GM10266 (cell line): ENCODE measurements around the gene NPAS3.

Experiments used
- DNase-seq: peaks from one replicate; pipeline ENCODE4 v3.0.0; 2012; ENCODE audit errors: extremely low spot score
- TF ChIP-seq, protein P1 (sequence below): IDR thresholded peaks from 2 replicates; pipeline ENCODE4 v1.5.1; 2012; ENCODE audit warnings: mild to moderate bottlenecking, low read depth; ENCODE audit not compliant: control insufficient read depth, insufficient read depth; ENCODE audit errors: missing control alignments

NPAS3 gene

GRCh38 chr14:33057585-33057984 is 118.9 kb downstream of the NPAS3 start:
- DNase-seq: no peak
- TF ChIP-seq, protein P1, sequence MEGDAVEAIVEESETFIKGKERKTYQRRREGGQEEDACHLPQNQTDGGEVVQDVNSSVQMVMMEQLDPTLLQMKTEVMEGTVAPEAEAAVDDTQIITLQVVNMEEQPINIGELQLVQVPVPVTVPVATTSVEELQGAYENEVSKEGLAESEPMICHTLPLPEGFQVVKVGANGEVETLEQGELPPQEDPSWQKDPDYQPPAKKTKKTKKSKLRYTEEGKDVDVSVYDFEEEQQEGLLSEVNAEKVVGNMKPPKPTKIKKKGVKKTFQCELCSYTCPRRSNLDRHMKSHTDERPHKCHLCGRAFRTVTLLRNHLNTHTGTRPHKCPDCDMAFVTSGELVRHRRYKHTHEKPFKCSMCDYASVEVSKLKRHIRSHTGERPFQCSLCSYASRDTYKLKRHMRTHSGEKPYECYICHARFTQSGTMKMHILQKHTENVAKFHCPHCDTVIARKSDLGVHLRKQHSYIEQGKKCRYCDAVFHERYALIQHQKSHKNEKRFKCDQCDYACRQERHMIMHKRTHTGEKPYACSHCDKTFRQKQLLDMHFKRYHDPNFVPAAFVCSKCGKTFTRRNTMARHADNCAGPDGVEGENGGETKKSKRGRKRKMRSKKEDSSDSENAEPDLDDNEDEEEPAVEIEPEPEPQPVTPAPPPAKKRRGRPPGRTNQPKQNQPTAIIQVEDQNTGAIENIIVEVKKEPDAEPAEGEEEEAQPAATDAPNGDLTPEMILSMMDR: no peak

DNA sequence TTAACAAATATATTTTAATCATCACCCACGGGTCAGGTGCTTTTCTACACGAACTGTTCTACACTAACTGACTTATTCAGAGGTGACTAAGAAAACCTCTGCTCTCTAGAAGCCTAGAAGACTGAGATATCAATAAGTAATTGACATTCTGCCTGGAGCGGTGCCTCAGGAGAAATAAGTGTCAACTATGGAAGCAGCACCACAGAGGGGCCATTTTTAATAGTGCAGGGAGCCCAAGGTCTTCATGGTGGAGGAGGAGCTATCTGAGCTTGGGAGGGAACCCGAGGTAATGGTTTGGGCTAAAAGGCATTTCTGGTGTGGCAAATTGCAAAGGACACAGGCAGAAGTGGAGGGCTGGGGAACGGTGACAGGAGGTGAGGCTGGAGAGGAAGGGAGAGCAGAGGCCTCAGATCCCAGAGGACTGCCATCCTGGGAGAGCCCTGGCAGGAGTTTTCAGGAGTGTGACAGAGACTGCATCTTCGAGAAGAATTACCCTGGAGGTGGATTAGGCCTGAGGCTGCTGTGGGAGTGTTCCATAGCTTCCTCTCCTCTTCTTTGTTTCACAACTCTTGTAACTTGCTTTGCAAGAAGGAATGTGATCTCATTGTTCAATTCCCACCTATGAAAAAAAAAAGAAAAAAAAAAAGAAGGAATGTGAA is 123.1 kb downstream of the NPAS3 start:
- TF ChIP-seq, protein P1: no peak
- DNase-seq: no peak

- TF ChIP-seq, protein P1: no peak
- DNase-seq: no peak
These were observed 123.8 kb downstream of the NPAS3 start for GRCh38 chr14:33062476-33062875.

DNA sequence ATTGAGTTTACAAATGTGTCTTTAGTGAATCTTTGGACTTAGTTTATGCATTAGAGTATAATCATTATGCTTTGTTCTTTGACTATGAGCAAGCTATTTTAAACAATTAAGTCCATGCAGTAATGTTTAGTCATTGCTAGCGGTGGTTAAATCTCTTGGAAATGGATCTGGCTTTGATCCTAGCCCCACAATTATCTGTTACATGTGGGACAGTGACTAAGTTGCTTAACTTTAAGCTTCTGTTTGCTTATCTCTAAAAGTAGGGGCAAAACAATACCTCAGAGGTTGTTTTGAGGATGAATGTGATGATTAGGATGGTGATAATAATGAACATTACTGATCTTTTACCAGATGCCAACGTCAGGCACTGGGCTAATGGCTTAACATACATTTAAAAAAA is 124.2 kb downstream of the NPAS3 start:
- TF ChIP-seq, protein P1: no peak
- DNase-seq: no peak

- TF ChIP-seq, protein P1: no peak
- DNase-seq: no peak
These were observed 124.8 kb downstream of the NPAS3 start for GRCh38 chr14:33063521-33063920.

DNA sequence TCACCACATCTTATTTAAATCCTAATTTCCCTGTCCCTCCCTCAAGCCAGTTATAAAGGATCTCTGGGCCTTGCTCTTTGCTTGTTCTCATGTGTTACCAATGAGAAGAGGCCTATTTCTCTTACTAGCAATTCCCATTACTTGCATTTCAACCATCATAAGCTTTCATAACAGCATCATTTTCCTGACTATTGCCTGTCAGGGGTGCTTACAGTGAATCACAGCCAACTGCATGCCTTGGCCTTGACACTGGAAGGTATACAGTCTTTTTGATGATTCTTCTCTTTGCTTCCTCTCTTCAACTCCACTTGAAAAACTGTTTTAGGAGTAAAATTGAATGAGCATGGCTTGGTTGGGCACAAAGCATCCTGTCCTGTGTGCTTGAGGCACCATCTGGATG is 127.0 kb downstream of the NPAS3 start:
- DNase-seq: no peak
- TF ChIP-seq, protein P1: no peak

DNA sequence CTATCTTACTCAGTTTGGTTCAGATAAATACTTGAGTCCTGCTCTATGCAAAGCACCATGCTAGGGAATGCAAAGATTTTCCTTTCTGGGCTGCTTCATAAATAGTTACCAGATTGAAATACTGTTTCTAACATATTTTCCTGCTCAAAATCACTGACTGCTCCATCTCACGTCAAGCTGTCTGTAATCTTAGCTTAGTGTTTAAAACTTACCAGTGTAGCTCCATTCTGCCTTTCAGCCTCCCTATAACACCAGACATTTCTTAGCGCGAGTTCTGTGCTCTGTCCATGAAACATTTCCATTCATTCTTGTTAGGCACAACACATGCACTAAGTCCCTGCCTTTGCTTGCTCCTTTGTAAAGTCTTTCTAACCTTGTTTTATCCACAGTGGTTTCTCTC is 129.4 kb downstream of the NPAS3 start:
- no peak for DNase-seq
- TF ChIP-seq, protein P1: no peak
